GM21529 (cell line): Measurements from ENCODE around the gene RBM27.
"Not testable (repeated sequence)": the region's sequence is repeated elsewhere in the genome, so short reads cannot be mapped to it uniquely, and the experiment has no call there.

Experiments
- ATAC-seq: cut with Tn5 transposase; IDR thresholded peaks from one replicate; pipeline ENCODE4 v1.9.1; 2021; ENCODE audit not compliant: unreplicated experiment

Gene RBM27

DNA sequence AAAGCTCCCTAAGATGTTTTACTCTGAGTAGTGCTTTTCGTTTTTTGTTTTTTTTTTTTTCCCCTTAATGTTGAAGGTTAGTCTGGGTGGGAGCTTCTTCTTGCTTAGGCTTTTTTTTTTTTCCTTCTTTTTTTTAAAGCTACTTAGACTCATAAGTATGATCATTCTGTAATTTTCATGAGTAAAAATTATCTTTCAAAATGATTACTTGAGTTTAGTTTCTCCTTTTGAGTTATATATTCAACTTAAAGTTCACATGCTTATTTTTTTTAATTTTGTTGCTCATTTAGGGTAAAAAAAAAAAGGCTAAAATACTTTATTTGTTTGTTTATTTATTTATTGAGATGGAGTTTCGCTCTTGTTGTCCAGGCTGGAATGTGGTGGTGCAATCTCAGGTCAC, 2.9 kb downstream of the RBM27 start:
- ATAC-seq, result no peak

DNA sequence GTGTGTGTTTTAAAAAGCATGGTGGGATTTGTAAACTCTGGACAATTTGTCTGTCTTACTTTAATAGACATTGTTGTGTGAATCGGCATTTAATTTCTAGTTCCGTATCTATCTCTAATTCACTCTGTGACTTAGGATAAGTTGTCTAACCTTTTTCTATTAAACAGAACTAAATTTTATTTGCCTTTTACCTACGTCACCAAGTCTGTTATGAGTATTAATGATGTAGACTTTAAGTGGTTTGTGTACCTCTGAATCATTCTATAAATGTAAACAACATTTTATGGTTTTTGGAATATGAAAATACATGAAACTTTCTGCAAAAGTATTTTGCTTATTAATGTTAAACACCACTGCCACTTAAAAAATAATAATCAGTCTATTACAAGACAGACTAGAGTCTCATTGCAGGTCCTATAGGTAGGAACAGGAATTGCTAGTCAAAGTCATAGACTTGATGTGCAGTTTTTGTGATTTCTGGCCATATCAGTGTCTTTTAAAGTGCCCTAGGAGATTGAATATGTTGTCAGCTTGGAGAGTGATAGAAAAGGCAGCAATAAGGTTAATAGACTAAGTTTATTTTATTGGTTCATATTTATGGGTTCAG, 5.6 kb downstream of the RBM27 start:
- ATAC-seq, result no peak

DNA sequence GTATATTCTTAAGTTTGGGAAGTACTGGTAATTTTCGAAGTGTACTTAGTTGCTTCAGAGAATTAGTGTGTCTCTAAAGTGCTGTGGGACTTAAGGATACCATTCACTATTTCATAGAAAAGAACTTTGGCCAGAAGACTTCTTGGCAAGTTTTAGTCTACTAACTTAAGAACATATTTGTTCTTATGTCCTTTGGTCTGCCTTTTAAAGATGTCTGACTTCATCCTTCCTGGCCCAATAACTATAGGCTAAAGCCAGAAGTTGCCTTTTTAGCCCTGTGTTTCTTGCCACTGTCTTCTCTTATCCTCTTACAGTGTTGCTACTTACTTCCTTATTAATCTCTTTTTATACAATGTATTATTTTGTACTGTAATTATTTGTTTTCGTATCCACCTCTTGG, 6.3 kb downstream of the RBM27 start:
- ATAC-seq, result no peak

DNA sequence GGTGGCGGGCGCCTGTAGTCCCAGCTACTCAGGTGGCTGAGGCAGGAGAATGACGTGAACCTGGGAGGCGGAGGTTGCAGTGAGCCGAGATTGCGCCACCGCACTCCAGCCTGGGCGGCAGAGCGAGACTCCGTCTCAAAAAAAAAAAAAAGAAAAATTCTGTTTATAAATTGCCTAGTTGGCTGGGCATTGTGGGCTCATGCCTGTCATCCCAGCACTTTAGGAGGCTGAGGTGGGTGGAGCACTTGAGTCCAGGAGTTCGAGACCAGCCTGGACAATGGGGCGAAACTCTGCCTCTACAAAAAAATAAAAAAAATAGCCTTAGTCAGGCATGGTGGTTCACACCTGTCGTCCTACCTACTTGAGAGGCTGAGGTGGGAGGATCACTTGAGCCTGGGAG, 7.4 kb downstream of the RBM27 start:
- ATAC-seq, result not testable (repeated sequence)

DNA sequence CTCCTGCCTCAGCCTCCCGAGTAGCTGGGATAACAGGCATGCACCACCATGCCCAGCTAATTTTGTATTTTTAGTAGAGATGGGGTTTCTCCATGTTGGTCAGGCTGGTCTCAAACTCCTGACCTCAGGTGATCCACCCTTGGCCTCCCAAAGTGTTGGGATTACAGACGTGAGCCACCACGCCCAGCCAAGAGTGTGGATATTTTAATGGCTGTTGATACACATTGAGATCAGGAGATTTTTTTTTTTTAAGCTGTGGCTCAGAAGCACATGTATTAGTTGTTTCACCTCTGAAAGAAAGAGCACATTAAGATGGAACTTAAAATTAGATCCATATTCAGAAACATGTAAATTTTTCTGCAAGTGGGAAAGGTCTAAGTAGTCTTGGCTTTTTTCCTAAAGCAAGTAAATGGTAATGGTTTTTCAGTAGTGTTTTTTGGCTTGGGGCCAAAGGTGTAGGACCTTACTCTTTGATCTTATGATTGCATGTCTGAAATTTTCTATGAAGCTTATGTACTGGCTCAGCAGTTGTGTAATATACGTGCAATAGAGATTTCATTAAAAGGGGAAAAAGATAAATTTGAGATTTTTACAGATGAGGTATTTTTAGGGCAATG, 9.9 kb downstream of the RBM27 start:
- no peak for ATAC-seq

DNA sequence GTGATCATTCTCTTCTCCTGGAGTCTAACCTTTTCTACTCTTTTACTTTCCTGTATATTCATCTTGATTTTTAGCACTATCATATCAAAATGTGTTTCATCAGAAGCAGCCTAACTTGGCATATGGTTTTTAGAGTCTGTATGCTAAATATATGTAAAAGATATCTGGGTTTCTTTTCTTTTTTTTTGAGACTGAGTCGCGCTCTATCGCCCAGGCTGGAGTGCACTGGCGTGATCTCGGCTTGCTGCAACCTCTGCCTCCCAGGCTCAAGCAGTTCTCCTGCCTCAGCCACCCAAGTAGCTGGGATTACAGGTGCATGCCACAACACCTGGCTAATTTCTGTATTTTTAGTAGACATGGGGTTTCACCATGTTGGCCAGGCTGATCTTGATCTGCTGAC, 11.5 kb downstream of the RBM27 start:
- ATAC-seq, result not testable (repeated sequence)

DNA sequence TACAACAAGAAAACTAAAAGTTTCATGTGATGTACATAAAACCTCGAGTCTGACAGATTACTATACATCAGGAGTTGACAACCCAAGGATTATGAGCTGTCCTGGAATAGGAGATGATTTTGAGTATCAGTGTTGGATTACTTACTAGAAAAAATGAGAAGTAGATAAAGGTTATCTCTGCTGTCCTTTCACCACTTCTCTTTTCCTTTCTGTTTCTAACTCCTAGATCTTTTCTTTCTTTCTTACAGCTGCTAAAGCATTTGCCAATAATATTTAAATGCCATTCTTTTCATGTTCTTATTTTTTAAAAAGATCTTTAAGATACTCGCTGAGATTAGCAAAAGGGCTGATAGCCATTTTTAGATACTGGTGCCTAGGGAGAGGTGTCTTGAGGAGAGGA, 14.8 kb downstream of the RBM27 start:
- no peak for ATAC-seq

DNA sequence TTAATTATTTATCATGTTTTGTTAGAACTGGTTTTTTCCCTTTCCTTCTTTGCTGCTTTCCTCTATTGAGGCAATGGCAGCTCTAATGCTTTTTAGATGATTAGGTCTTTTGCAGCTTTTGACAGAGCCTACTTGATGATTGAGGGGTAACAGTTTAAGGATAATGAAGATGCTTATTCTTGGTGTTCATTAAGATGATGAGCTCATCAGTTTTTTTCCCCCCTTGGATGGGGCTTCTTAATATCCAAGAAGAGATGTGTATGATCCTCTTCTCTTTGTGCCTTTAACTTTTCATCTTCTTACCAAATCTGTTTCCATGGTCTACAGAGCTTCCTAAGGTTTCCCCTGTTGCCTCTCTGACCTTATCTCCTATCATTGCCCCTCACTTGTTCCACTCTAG, 15.8 kb downstream of the RBM27 start:
- no peak for ATAC-seq

DNA sequence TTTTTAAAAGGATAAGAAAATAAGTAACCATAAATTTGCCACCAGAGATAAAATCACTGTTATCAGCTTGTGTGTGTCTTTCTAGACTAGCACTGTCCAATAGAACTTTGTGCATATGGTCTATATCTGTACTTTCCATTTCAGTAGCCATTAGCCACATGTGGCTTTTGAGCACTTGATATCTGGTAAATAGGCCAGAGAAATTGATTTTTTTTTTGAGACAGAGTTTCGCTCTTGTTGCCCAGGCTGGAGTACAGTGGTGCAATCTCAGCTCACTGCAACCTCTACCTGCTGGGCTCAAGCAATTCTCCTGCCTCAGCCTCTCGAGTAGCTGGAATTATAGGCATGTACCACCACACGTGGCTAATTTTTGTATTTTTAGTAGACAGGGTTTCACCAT, 17.8 kb downstream of the RBM27 start:
- no peak for ATAC-seq

DNA sequence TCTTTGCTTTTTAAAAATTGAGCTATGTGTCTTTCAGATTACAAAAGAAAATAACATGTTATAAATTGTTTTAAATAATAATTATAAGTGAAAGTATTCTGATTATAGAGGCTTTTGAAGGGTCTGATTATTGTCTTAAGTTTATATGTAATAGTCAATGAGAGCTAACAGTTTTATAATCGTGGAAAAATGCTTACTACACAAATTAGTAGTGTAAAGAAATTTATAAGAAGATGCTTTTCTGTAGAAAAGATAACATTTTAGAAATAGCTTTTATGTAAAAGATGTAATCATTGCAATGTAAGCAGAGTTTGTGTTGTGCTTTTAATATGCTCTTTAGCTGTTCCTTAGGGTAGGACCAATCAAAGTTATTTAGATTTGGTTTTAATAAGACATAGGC, 18.6 kb downstream of the RBM27 start:
- no peak for ATAC-seq

DNA sequence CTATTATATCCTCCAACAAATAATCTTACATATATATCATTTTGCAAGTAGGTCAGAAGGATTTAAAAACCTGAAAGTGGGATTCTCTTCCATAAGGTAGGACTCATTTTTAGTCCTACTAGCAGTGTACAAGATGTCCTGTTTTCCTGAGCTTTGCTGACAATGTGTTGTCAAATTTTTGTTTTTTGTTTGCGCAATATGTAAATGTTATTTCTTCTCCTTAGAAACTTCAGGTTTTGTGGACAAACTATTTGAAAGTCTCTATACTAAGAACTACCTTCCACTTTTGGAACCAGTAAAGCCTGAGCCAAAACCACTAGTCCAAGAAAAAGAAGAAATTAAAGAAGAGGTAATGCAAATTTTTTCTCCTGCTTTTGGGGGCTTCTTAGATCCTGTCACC, 19.8 kb downstream of the RBM27 start:
- no peak for ATAC-seq

DNA sequence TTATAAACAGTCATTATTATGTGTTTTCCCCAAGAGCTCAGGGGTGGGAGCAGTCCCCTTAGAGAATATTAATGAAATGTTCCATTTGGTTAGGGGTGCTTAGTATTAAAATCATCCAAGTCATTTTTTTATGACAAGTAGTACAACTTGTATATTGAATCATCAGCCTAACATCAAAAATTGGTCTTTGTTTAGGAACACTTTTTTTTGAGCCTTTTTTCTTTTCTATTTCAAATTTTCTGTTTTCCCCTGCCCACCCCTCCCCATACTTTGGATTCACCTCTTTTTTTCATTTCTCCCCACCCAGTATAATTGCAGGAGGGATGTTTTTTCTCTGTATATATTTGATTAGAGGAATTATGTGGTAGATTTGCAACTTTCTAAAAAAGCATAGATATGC, 25.8 kb downstream of the RBM27 start:
- ATAC-seq, result no peak

DNA sequence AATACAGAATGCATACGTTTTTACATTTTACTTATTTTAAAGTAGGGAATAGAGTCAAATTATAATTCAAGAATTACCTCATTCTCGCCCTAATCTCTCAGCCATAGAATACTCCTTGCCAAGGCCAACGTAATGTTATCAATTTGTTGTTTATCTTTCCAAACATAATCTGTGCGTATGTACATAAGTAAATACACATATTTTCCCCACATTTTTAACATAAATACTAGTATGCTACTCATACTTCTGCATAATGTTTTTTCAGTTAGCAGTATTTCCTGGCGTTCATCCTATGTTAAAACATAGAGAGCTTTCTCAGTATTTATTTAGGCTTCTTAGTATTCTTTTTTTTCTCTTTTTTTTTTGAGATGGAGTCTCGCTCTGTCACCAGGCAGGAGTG, 28.8 kb downstream of the RBM27 start:
- no peak for ATAC-seq

DNA sequence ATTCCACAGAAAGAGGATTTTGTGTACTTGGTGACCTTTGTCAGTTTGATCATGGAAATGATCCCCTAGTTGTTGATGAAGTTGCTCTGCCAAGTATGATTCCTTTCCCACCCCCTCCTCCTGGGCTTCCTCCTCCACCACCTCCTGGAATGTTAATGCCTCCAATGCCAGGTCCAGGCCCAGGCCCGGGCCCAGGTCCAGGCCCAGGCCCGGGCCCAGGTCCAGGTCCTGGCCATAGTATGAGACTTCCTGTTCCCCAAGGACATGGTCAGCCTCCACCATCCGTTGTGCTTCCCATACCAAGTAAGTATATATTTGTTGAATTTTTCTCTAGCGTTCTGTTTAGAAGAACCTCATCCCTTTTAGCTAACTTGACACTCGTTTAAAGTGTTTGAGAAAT, 30.0 kb downstream of the RBM27 start:
- no peak for ATAC-seq

DNA sequence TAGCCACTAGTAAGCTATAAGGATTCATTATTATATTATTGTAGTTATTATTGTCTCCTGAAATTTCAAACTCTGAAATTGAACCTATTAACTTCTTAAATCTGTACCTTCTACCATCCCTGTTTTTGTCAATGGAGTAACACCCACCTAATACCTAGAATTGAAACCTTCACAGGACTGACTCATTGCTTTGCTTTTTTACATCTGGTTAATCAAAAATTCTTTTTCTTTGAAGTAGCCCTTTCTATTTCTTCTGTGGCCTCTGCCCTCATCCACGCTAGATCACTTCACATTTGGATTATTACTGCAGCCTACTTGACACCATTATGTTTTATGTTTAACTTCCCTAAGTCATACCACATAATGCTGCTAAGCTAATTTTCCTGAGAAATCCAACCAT, 35.6 kb downstream of the RBM27 start:
- ATAC-seq, result peak; percentile 69

DNA sequence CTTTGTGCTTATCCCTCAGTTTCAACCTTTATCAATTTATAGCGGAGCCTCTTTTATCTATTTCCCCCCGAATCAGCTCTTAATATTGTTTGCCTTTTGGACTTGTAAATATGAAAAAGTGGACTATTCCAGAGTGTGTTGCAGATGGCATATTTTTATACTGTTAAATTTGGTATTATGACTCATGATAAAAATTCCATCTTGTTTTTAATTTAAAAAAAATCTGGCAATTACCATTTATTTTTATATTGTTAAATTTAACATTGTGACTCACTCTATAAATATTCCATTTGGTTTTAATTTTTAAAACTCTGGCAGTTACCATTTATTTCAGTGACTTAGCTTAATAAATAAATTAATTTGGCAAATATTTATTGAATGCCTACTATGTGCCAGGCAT, 37.5 kb downstream of the RBM27 start:
- ATAC-seq, result no peak

DNA sequence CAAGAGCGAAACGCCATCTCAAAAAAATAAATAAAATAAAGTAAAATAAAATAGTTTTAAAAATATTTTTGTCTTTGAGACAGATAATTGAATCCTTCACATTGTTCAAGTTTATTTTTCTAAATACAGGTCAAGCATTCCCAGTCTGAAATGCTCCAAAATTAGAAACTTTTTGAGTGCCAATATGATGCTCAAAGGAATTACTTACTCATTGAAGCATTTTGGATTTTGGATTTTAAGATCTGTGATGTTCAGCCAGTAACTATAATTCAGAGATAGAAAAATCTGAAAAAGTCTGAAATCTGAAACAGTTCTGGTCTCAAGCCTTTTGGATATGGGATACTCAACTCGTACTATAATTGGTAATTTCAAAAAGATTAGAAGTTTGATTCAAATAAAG, 39.8 kb downstream of the RBM27 start:
- no peak for ATAC-seq

DNA sequence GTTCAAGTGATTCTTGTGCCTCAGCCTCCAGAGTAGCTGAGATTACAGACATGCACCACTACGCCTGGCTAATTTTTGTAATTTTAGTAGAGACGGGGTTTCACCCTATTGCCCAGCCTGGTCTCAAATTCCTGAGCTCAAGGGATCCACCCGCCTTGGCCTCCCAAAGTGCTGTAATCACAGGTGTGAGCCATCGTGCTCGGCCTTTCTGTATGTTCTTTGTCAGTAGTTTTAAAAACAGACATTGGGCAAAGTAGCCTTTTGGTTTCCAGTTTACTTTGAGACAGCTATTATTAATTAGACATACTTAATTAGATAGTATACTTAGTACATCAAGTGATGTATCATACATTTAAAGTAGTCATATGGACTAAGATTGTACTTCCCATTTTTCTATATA, 45.2 kb downstream of the RBM27 start:
- ATAC-seq, result no peak

DNA sequence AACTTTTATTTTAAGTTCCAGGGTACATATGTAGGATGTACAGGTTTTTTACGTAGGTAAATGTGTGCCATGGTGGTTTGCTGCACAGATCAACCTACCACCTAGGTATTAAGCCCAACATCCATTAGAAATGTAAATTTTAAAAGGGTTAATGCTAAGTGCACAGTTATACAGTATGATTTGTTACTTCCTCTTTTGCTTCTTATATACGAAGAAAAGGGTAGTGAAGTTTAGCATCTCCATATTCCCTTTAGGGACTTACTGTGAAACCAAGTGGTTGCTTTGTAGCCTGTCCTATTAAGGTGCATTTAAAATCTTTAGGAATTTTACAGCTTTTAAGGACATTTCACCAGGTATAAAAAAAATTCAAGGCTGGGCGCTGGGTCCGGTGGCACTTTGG, 46.4 kb downstream of the RBM27 start:
- ATAC-seq, result peak; percentile 56
